Esophagus muscularis mucosa (tissue), 4 donors: Measurements from ENCODE around the gene TBCB. TPM values are rescaled to one million over a fixed set of nuclear protein-coding genes. Genes with fewer than 3 reads are reported as not detected.

Source experiments
- DNase-seq: peaks from one replicate; pipeline ENCODE4 v3.0.0-alpha.2; 2017; ENCODE audit errors: extremely low spot score
- H3K27ac ChIP-seq, 4 donors: fragments of 200-600 bp; sonication (generic); replicated peaks in 1 of 4; 1 replicate in 3 of 4; 2 replicates in 1 of 4; pipeline ENCODE4 v1.5.1; 2016 to 2019; ENCODE audit warnings: mild to moderate bottlenecking in 1 of 4
- H3K27me3 ChIP-seq, 4 donors: fragments of 200-600 bp; sonication (generic); one replicate each; pipeline versions ENCODE4 v1.5.1 to v1.6.0; 2016 to 2019
- H3K36me3 ChIP-seq, 4 donors: fragments of 200-600 bp; sonication (generic); one replicate each; pipeline ENCODE4 v1.5.1; 2016 to 2019
- H3K4me1 ChIP-seq, 4 donors: fragments of 200-600 bp; sonication (generic); one replicate each; pipeline ENCODE4 v1.5.1; 2016 to 2019
- H3K4me3 ChIP-seq, 4 donors: fragments of 200-600 bp; sonication (generic); 1 replicate in 2 of 4; 2 replicates in 2 of 4; pipeline ENCODE4 v1.5.1; 2016 to 2019; ENCODE audit warnings: mild to moderate bottlenecking in 4 of 4, moderate library complexity in 1 of 4
- H3K9me3 ChIP-seq, 4 donors: fragments of 200-600 bp; sonication (generic); 1 replicate in 3 of 4; 2 replicates in 1 of 4; pipeline ENCODE4 v1.5.1; 2016 to 2019
- CTCF ChIP-seq, 3 experiments: fragments of 200-600 bp in 2 of 3; fragments of 450-650 bp in 1 of 3; sonication (generic) in 2 of 3; IDR thresholded peaks; one replicate each; pipeline ENCODE4 v1.5.1; 2017 to 2019; ENCODE audit warnings: antibody characterized with exemption in 3 of 3, mild to moderate bottlenecking in 2 of 3, moderate library complexity in 1 of 3
- EP300 ChIP-seq: sonication (generic); formaldehyde crosslinking; IDR thresholded peaks from one replicate; pipeline ENCODE4 v1.6.1; 2017; ENCODE audit warnings: antibody characterized with exemption
- POLR2A ChIP-seq: fragments of 450-650 bp; IDR thresholded peaks from one replicate; pipeline ENCODE4 v1.6.1; 2017; ENCODE audit warnings: antibody characterized with exemption, moderate library complexity, mild to moderate bottlenecking, low read depth
- POLR2AphosphoS5 ChIP-seq, 2 donors: sonication (generic); formaldehyde crosslinking; IDR thresholded peaks; one replicate each; pipeline ENCODE4 v1.6.1; 2017; ENCODE audit warnings: antibody characterized with exemption in 2 of 2
- WGBS: methylation state at CpG from one replicate; pipeline ENCODE4 v1.1.5; 2018; 5-methylcytosine and 5-hydroxymethylcytosine counted together
- intact Hi-C: fragments of 100-400 bp; cut with DNase I; formaldehyde crosslinking; loops from one replicate; pipeline ENCODE4 v1.15.1; 2023
- total RNA-seq, 4 donors: library from RNA; depleted of rRNA; stranded (reverse); fragments of >200 nt; gene quantifications; one replicate each; pipeline versions ENCODE4 v1.1.0 to v1.2.1, GENCODE V29; 2016

The TBCB gene
- total RNA-seq, 4 donors from 2014 or later, result 164 to 230 (median 192) TPM

- Histone ChIP-seq H3K4me1 (peaks cover 0 to 8% (median 0%) of the 10 kb centered on the region in 4 donors), H3K27ac (no peak overlapping the region), H3K36me3 (no peaks in the 10 kb centered on the region), H3K27me3 (no peaks in the 10 kb centered on the region), H3K4me3 (no peak overlapping the region), H3K9me3 (no peaks in the 10 kb centered on the region)
- TF ChIP-seq POLR2A (no peak), CTCF (IDR thresholded peaks at IDR 0.05) (no peak), EP300 (no peak), POLR2AphosphoS5 (IDR thresholded peaks at IDR 0.05) (no peak)
- DNase-seq, result no peak
- 95% methylated on average over 9 of the region's 13 CpGs for WGBS
- intact Hi-C loops, result no loop called here
These were observed 24.2 kb upstream of the TBCB start for GRCh38 chr19:36090910-36091695.

GRCh38 chr19:36092566-36092965, 22.7 kb upstream of the TBCB start:
- TF ChIP-seq POLR2AphosphoS5 (IDR thresholded peaks at IDR 0.05) (no peak), EP300 (no peak), CTCF (IDR thresholded peaks at IDR 0.05) (no peak), POLR2A (no peak)
- Histone ChIP-seq H3K27me3 (no peaks in the 10 kb centered on the region), H3K4me1 (peaks cover 0 to 8% (median 0%) of the 10 kb centered on the region in 4 donors), H3K9me3 (no peaks in the 10 kb centered on the region), H3K4me3 (no peak overlapping the region), H3K27ac (no peak overlapping the region), H3K36me3 (no peaks in the 10 kb centered on the region)
- intact Hi-C loops, result no loop called here
- DNase-seq, result no peak
- WGBS, result 89% methylated on average over 7 of the region's 7 CpGs

GRCh38 chr19:36093146-36093662, 22.1 kb upstream of the TBCB start:
- Histone ChIP-seq H3K4me1 (peaks cover 0 to 8% (median 0%) of the 10 kb centered on the region in 4 donors), H3K27ac (no peak overlapping the region)
- 89% methylated on average over 5 of the region's 5 CpGs for WGBS

GRCh38 chr19:36093687-36094086, 21.6 kb upstream of the TBCB start:
- Histone ChIP-seq H3K4me3 (no peak overlapping the region), H3K9me3 (no peaks in the 10 kb centered on the region), H3K4me1 (peaks cover 0 to 8% (median 0%) of the 10 kb centered on the region in 4 donors), H3K36me3 (no peaks in the 10 kb centered on the region), H3K27ac (no peak overlapping the region), H3K27me3 (no peaks in the 10 kb centered on the region)
- DNase-seq, result no peak
- 80% methylated on average over 5 of the region's 6 CpGs for WGBS
- TF ChIP-seq CTCF (IDR thresholded peaks at IDR 0.05) (no peak), EP300 (no peak), POLR2AphosphoS5 (IDR thresholded peaks at IDR 0.05) (no peak), POLR2A (no peak)
- intact Hi-C loops, result no loop called here

More at GRCh38 chr19:36093146-36093662, 22.1 kb upstream of the TBCB start:
- Histone ChIP-seq H3K9me3 (no peaks in the 10 kb centered on the region), H3K4me3 (no peak overlapping the region), H3K36me3 (no peaks in the 10 kb centered on the region), H3K27me3 (no peaks in the 10 kb centered on the region)
- no peak for DNase-seq
- TF ChIP-seq POLR2AphosphoS5 (IDR thresholded peaks at IDR 0.05) (no peak), EP300 (no peak), POLR2A (no peak), CTCF (IDR thresholded peaks at IDR 0.05) (no peak)
- intact Hi-C loops, result no loop called here
